Dermis microvascular lymphatic vessel endothelial cell (primary cell): ENCODE data around the gene TREH. TPM values are rescaled to one million over a fixed set of nuclear protein-coding genes. Genes with fewer than 3 reads are reported as not detected.
"Not testable (repeated sequence)": the region's sequence is repeated elsewhere in the genome, so short reads cannot be mapped to it uniquely, and the experiment has no call there.

Experiments
- DNase-seq, 2 donors: peaks; one replicate each; pipeline versions ENCODE4 v3.0.0 to v3.0.0-alpha.2; 2010; ENCODE audit warnings: low read depth in 2 of 2
- total RNA-seq: library from RNA; depleted of rRNA; stranded (reverse); fragments of >200 nt; gene quantifications from 2 replicates; pipeline ENCODE4 v1.2.1, GENCODE V29; 2014

Gene TREH
- not detected in 2 replicates for total RNA-seq

GRCh38 chr11:118679483-118679882 is at the start of gene TREH:
TSS of gene TREH (minus strand) at chr11:118679650. CDS start at chr11:118679627, 23 bp downstream.
- no peak for DNase-seq

GRCh38 chr11:118728112-118728511 is 48.7 kb upstream of the TREH start:
- not testable (repeated sequence) for DNase-seq

GRCh38 chr11:118727721-118728066 is 48.2 kb upstream of the TREH start:
- not testable (repeated sequence) for DNase-seq

GRCh38 chr11:118727001-118727720 is 47.7 kb upstream of the TREH start:
- not testable (repeated sequence) for DNase-seq

- DNase-seq, result not testable (repeated sequence)
Measured at GRCh38 chr11:118721478-118722015, 42.1 kb upstream of the TREH start.

GRCh38 chr11:118720740-118721139 is 41.3 kb upstream of the TREH start:
- DNase-seq, result not testable (repeated sequence)

- DNase-seq, result not testable (repeated sequence)
Measured at GRCh38 chr11:118720078-118720477, 40.6 kb upstream of the TREH start.

- DNase-seq, result not testable (repeated sequence)
Measured at GRCh38 chr11:118718562-118718961, 39.1 kb upstream of the TREH start.

GRCh38 chr11:118717733-118718132 is 38.3 kb upstream of the TREH start:
- DNase-seq, result not testable (repeated sequence)

- not testable (repeated sequence) for DNase-seq
Measured at GRCh38 chr11:118717221-118717620, 37.8 kb upstream of the TREH start.

- DNase-seq, result no peak
Measured at GRCh38 chr11:118715837-118716260, 36.4 kb upstream of the TREH start.

GRCh38 chr11:118715245-118715831 is 35.9 kb upstream of the TREH start:
- DNase-seq, result no peak

GRCh38 chr11:118714816-118715215 is 35.4 kb upstream of the TREH start:
- no peak for DNase-seq

- DNase-seq, result not testable (repeated sequence)
Measured at GRCh38 chr11:118714416-118714815, 35.0 kb upstream of the TREH start.

GRCh38 chr11:118708296-118708695 is 28.8 kb upstream of the TREH start:
- no peak for DNase-seq

GRCh38 chr11:118706546-118706825 is 27.0 kb upstream of the TREH start:
- no peak for DNase-seq

GRCh38 chr11:118705791-118706545 is 26.5 kb upstream of the TREH start:
- DNase-seq, result no peak

GRCh38 chr11:118705111-118705741 is 25.8 kb upstream of the TREH start:
- DNase-seq, result no peak

GRCh38 chr11:118703563-118704106 is 24.2 kb upstream of the TREH start:
- no peak for DNase-seq

GRCh38 chr11:118699506-118700220 is 20.2 kb upstream of the TREH start:
- DNase-seq, result no peak

GRCh38 chr11:118697346-118697745 is 17.9 kb upstream of the TREH start:
- no peak for DNase-seq
